ENCODE measurements around the gene HYI.

HYI gene

DNA sequence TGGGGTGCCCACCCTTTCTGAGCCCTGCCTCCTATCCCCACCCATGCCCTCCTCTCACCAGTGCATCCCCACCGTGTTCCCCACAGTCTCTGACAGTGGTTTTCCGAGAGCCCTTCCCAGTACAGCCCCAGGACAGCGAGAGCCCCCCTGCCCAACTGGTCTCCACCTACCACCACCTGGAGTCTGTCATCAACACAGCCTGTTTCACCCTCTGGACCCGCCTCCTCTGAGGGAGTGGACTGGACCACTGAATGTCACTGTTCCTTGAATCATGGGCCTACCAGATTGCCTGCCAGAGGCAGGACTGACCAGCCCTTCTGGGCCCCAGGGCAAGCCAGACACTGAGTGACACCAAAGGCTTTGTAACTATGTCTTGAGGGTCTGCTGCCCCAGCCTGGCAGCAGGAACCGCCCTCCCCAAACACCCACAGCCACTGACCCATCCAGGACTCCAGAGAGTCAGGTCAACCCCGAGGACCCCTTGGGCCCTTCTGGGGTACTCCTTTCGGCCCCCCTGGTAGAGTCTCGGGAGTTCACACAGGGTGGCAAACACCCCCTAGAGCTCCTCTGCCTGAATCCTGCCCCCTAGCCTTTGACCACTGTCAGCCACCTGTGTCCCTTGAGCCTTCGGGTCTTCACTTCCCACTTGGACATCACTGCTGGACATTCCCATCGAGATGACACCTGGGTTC lies 3.3 kb downstream of the HYI start:
- no peak overlapping the region for H3K27ac ChIP-seq
- no peak for TF ChIP-seq ZFX (IDR thresholded peaks at IDR 0.05)
- TF ChIP-seq, protein P1, sequence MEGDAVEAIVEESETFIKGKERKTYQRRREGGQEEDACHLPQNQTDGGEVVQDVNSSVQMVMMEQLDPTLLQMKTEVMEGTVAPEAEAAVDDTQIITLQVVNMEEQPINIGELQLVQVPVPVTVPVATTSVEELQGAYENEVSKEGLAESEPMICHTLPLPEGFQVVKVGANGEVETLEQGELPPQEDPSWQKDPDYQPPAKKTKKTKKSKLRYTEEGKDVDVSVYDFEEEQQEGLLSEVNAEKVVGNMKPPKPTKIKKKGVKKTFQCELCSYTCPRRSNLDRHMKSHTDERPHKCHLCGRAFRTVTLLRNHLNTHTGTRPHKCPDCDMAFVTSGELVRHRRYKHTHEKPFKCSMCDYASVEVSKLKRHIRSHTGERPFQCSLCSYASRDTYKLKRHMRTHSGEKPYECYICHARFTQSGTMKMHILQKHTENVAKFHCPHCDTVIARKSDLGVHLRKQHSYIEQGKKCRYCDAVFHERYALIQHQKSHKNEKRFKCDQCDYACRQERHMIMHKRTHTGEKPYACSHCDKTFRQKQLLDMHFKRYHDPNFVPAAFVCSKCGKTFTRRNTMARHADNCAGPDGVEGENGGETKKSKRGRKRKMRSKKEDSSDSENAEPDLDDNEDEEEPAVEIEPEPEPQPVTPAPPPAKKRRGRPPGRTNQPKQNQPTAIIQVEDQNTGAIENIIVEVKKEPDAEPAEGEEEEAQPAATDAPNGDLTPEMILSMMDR (conservative IDR thresholded peaks at IDR 0.05) = no peak

DNA sequence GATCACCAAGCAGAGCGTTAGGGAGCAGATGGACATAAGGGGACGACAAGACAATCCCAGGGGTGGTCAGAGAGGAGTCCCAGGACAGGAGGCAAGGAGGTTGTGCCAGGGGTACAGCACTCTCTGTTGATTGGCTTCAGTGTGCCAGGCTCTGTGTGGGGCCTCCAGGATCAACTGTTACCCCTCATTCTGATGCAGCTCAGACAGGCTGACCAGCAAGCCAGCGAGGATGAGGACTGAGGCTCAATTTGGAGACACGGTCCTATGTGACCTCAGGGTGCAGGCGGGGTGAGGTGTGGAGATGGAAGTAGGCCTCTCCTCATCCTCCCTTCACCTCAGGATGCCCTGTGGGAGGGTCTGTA lies 4.0 kb downstream of the HYI start:
- TF ChIP-seq, protein P1 (conservative IDR thresholded peaks at IDR 0.05) = no peak
- TF ChIP-seq ZFX (IDR thresholded peaks at IDR 0.05) = no peak
- H3K27ac ChIP-seq = no peak overlapping the region

DNA sequence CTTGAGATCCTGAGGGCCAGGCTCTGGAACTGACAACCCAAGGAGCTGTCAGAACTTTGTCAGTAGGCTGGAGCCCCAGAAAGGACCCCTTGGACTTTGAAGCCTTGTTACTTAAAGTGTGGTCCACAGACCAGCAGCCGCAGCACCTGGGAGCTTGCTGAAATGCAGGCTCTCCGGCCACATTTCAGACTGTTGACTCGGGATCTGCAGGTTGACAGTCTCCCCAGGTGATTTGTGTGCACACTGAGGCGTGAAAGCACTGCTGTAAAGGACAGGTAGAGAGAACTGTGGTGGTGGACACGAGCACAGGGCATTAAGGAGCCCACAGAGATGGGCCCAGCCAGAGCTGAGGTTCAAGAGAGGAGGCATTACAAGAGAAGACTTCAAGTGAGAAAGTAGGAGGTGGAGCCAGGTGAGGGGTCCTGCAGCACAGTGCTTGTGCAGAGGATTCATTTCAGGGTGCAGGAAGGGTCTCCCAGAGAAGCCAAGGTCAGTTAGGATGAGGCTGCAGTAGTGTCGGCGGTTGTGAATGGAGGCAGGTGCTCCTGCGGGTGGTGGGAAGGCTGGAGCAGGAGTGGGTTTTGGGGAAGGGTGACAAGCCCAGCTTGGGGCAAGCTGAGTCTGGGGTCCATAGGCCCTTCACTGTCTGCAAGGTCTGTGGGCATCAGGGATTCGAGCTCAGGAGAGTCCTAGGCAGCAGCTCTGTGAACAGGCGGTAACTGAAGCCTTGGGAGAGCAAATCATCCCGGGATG lies 4.6 kb downstream of the HYI start:
- TF ChIP-seq, protein P1 (conservative IDR thresholded peaks at IDR 0.05) = no peak
- no peak for TF ChIP-seq ZFX (IDR thresholded peaks at IDR 0.05)
- H3K27ac ChIP-seq = no peak overlapping the region

DNA sequence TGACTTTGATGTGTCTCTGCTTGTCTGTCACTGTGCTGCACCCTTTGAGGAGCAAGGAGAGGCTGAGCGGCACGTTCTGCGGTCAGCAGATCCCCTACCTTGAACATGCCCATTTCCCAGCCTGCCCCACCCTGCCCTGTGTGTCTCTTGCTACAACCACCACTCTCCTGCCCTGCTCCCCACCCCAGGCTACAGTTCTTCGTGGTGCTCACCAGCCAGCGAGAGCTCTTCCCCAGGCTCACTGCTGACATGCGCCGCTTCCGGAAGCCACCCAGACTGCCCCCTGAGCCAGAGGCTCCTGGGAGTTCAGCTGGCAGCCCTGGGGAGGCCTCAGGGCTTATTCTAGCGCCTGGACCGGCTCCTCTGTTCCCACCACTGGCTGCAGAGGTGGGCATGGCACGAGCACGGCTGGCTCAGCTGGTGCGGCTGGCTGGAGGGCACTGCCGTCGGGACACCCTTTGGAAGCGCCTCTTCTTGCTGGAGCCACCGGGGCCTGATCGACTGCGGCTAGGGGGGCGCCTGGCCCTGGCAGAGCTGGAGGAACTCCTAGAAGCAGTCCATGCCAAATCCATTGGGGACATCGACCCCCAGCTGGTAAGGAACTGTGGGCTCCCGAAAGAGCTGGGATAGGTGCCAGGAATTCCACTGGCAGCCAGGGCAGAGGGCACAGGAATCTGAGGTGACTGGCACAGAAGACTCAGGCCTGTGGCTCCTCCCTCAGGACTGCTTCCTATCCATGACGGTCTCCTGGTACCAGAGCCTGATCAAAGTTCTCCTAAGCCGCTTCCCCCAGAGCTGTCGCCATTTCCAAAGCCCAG lies 5.6 kb downstream of the HYI start:
- TF ChIP-seq, protein P1 (conservative IDR thresholded peaks at IDR 0.05) = no peak
- TF ChIP-seq ZFX (IDR thresholded peaks at IDR 0.05) = no peak
- H3K27ac ChIP-seq = no peak overlapping the region

DNA sequence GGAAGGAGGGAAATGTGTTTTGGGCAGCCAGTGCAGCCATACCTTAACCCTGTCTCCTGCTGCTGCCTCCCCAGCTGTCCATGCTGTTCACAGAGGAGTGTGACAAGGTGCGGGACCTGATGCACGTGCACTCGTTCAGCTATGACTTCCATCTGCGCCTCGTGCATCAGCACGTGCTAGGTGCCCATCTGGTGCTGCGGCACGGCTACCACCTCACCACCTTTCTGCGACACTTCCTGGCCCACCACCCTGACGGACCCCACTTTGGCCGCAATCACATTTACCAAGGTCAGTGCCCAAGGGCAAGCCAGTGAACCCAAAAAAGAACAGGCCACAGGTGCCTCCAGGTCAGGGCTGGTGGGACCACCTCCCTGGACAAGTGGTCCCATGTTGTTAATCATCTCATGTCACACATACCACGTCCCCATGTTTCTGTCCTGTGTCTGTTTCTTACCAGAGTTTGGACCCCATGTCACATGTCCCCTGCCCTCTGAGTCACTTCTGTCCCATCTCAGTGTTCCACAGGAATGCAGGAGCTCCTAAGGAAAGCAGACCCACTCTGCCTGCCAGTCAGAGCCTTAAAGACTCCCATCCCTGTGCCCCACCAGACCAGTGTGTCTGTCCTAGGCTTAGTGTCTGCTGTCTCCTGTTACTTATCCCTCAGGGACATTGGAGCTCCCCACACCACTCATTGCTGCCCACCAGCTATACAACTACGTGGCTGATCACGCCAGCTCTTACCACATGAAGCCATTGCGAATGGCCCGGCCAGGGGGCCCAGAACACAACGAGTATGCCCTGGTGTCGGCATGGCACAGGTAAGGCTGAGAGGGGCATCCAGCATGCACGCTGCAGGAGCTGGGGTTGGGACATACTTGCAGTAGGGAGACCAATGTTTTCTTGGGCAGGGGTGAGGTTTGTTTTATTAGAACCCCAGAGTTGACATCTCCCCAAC lies 6.6 kb downstream of the HYI start:
- H3K27ac ChIP-seq = no peak overlapping the region
- TF ChIP-seq ZFX (IDR thresholded peaks at IDR 0.05) = no peak
- TF ChIP-seq, protein P1 (conservative IDR thresholded peaks at IDR 0.05) = no peak

DNA sequence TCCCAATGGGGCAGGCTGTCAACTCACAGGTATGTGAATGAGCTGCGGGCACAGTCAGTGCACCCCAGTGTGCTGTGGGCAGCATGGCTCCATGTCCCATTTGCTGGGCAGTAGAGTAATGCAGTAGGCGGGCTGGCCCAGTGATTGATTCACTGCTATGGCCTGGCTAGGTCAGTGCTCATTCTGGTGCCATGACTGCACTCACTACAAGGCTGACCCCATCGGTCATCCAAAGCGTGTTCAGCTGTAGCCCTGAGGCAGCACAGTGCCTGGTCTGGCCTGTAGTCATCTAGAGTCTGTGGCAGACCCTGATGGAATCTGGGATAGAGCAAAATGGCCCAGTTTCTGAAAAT lies 7.4 kb downstream of the HYI start:
- no peak for TF ChIP-seq ZFX (IDR thresholded peaks at IDR 0.05)
- TF ChIP-seq, protein P1 (conservative IDR thresholded peaks at IDR 0.05) = no peak
- H3K27ac ChIP-seq = no peak overlapping the region
